Gastrocnemius medialis (tissue), 4 donors: ENCODE results near the gene MOB1B.
"Not testable (repeated sequence)": the region's sequence is repeated elsewhere in the genome, so short reads cannot be mapped to it uniquely, and the experiment has no call there.

Experiments
- CTCF ChIP-seq, 5 experiments: fragments of 450-650 bp in 3 of 5; fragments of 200-600 bp in 2 of 5; sonication (generic) in 2 of 5; IDR thresholded peaks in 4 of 5; conservative IDR thresholded peaks in 1 of 5; 1 replicate in 4 of 5; 2 replicates in 1 of 5; pipeline ENCODE4 v1.5.1; 2016 to 2019; ENCODE audit warnings: antibody characterized with exemption in 5 of 5, mild to moderate bottlenecking in 3 of 5, moderate library complexity in 3 of 5
- POLR2A ChIP-seq, 2 donors: fragments of 450-650 bp; IDR thresholded peaks; one replicate each; pipeline ENCODE4 v1.6.1; 2017; ENCODE audit warnings: antibody characterized with exemption in 2 of 2, mild to moderate bottlenecking in 2 of 2, moderate library complexity in 2 of 2

- not testable (repeated sequence) for TF ChIP-seq CTCF (IDR thresholded peaks at IDR 0.05 in 4 of 5, conservative IDR thresholded peaks at IDR 0.05 in 1 of 5); POLR2A (IDR thresholded peaks at IDR 0.05)
Measured at GRCh38 chr4:71005025-71005424, 102.9 kb downstream of the MOB1B start.
